Neural cell (in vitro differentiated cells): Measurements from ENCODE around the gene TCF15.

Experiments used
- CTCF ChIP-seq: fragments of 450-650 bp; IDR thresholded peaks from 2 replicates; pipeline ENCODE4 v1.5.1; 2014; ENCODE audit warnings: antibody characterized with exemption, mild to moderate bottlenecking, moderate library complexity; ENCODE audit not compliant: poor library complexity, severe bottlenecking
- POLR2AphosphoS5 ChIP-seq: IDR thresholded peaks from 2 replicates; pipeline ENCODE4 v1.6.1; 2012

GRCh38 chr20:617934-618690, 8.0 kb upstream of the TCF15 start:
- no peak for TF ChIP-seq CTCF
- TF ChIP-seq POLR2AphosphoS5 = no peak
